Measurements from ENCODE around the gene TKT. TPM values are rescaled to one million over a fixed set of nuclear protein-coding genes. Genes with fewer than 3 reads are reported as not detected.

TKT gene
- total RNA-seq, 1 experiment from 2014 or later = 339 TPM

GRCh38 chr3:53243785-53244184 lies 12.0 kb downstream of the TKT start:
- no peaks in the 10 kb centered on the region for H3K27me3 ChIP-seq (replicated peaks; ENCODE audit: control insufficient read depth, insufficient read depth, low read length)
- intact Hi-C loops (cut with micrococcal nuclease; ENCODE audit: unreplicated experiment) = no loop called here
- Mint-ChIP-seq H3K27me3 (ENCODE audit: insufficient read depth, unreplicated experiment) (no peaks in the 10 kb centered on the region), H3K4me3 (ENCODE audit: unreplicated experiment) (no peak overlapping the region), H3K27ac (ENCODE audit: unreplicated experiment) (no peak overlapping the region), H3K36me3 (ENCODE audit: insufficient read depth, unreplicated experiment) (peaks cover 53% of the 10 kb centered on the region), H3K4me1 (ENCODE audit: low read depth, unreplicated experiment) (peaks cover 15% of the 10 kb centered on the region), H3K9me3 (ENCODE audit: unreplicated experiment) (no peaks in the 10 kb centered on the region)
- DNase-seq = no peak
- H3K36me3 ChIP-seq (ENCODE audit: control insufficient read depth, insufficient read depth, low read length) = 0 out of 2 replicates have a peak, but pooled peaks cover 2% of the 10 kb centered on the region
- H3K4me3 ChIP-seq (ENCODE audit: low read depth, low read length) = no peak overlapping the region
- POLR2A ChIA-PET = no interaction called here
- no peaks in the 10 kb centered on the region for H3K9me3 ChIP-seq
- TF ChIP-seq, protein P1, sequence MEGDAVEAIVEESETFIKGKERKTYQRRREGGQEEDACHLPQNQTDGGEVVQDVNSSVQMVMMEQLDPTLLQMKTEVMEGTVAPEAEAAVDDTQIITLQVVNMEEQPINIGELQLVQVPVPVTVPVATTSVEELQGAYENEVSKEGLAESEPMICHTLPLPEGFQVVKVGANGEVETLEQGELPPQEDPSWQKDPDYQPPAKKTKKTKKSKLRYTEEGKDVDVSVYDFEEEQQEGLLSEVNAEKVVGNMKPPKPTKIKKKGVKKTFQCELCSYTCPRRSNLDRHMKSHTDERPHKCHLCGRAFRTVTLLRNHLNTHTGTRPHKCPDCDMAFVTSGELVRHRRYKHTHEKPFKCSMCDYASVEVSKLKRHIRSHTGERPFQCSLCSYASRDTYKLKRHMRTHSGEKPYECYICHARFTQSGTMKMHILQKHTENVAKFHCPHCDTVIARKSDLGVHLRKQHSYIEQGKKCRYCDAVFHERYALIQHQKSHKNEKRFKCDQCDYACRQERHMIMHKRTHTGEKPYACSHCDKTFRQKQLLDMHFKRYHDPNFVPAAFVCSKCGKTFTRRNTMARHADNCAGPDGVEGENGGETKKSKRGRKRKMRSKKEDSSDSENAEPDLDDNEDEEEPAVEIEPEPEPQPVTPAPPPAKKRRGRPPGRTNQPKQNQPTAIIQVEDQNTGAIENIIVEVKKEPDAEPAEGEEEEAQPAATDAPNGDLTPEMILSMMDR (IDR thresholded peaks at IDR 0.05; ENCODE audit: insufficient read depth in 1 of 2, low read depth in 1 of 2, low read length in 1 of 2, severe bottlenecking in 1 of 2, unreplicated experiment in 1 of 2) = no peak
- H3K4me1 ChIP-seq = peaks cover 13% of the 10 kb centered on the region; the same call in 1 of the 2 replicates
- CTCF ChIA-PET = interaction anchor here (1.2 kb wide), 1 partner anchor 14 kb away, joined by 3 read pairs; no protein-coding TSS in a partner anchor
- BruUV-seq (replicated peaks) = no TSS peak

DNA sequence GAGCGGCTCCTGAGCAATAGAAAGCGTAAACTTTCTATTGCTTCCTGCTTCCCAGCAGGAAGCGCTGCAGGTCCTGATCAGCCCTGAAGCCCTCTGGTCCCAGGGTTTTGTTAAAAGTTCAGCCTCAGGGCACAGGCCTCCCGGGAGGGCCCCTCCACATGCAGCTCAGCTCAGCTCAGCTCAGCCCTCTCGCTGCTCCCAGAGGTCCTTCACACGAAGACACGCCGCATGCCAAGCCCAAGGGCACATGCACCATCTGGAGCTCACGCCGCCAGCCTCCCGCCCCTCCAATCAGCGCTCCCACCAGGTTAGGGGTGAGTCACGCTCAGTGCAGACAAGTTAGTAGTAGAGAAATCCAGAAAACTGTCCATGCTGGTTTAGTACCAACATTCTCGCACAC lies 12.7 kb downstream of the TKT start:
- DNase-seq = no peak
- BruUV-seq (replicated peaks) = no TSS peak
- Histone ChIP-seq H3K4me3 (ENCODE audit: low read depth, low read length) (no peak overlapping the region), H3K4me1 (peaks cover 18% of the 10 kb centered on the region; the same call in 1 of the 2 replicates), H3K27me3 (replicated peaks; ENCODE audit: control insufficient read depth, insufficient read depth, low read length) (no peaks in the 10 kb centered on the region), H3K36me3 (ENCODE audit: control insufficient read depth, insufficient read depth, low read length) (0 out of 2 replicates have a peak, but pooled peaks cover 2% of the 10 kb centered on the region), H3K9me3 (no peaks in the 10 kb centered on the region)
- H3K9me3 Mint-ChIP-seq (ENCODE audit: unreplicated experiment) = no peaks in the 10 kb centered on the region
- H3K4me1 Mint-ChIP-seq (ENCODE audit: low read depth, unreplicated experiment) = peaks cover 21% of the 10 kb centered on the region
- H3K36me3 Mint-ChIP-seq (ENCODE audit: insufficient read depth, unreplicated experiment) = peaks cover 57% of the 10 kb centered on the region
- TF ChIP-seq, protein P1 (IDR thresholded peaks at IDR 0.05; ENCODE audit: insufficient read depth in 1 of 2, low read depth in 1 of 2, low read length in 1 of 2, severe bottlenecking in 1 of 2, unreplicated experiment in 1 of 2) = no peak
- ChIA-PET POLR2A (no interaction called here), CTCF (no interaction called here)
- intact Hi-C loops (cut with micrococcal nuclease; ENCODE audit: unreplicated experiment) = no loop called here
- H3K27ac Mint-ChIP-seq (ENCODE audit: unreplicated experiment) = no peak overlapping the region
- H3K4me3 Mint-ChIP-seq (ENCODE audit: unreplicated experiment) = no peak overlapping the region
- no peaks in the 10 kb centered on the region for H3K27me3 Mint-ChIP-seq (ENCODE audit: insufficient read depth, unreplicated experiment)

DNA sequence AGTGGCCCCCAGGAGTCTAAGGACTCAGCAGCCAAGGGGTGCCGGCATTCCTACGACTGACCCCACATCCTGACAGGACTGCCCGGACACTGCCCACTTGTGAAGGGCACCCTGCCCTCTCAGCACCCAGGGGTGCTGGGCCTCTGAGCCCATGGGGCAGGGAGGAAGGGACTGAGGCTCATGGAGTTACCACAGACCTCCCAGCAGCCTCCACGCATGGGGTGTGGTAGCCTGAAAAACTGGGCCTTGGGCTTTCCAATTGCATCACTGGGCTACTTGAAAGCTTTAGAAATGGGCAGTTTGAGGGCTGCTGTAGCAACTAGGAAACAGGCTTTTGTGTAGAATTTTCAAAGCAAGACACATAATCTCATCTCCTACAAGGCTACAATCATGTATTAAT lies 13.2 kb downstream of the TKT start:
- H3K4me3 ChIP-seq (ENCODE audit: low read depth, low read length) = no peak overlapping the region
- peaks cover 57% of the 10 kb centered on the region for H3K36me3 Mint-ChIP-seq (ENCODE audit: insufficient read depth, unreplicated experiment)
- no TSS peak for BruUV-seq (replicated peaks)
- H3K9me3 Mint-ChIP-seq (ENCODE audit: unreplicated experiment) = no peaks in the 10 kb centered on the region
- H3K4me1 ChIP-seq = peaks cover 17% of the 10 kb centered on the region
- no peaks in the 10 kb centered on the region for H3K27me3 Mint-ChIP-seq (ENCODE audit: insufficient read depth, unreplicated experiment)
- H3K27ac Mint-ChIP-seq (ENCODE audit: unreplicated experiment) = no peak overlapping the region
- H3K9me3 ChIP-seq = no peaks in the 10 kb centered on the region
- DNase-seq = no peak
- H3K4me3 Mint-ChIP-seq (ENCODE audit: unreplicated experiment) = no peak overlapping the region
- CTCF ChIA-PET = no interaction called here
- peaks cover 20% of the 10 kb centered on the region for H3K4me1 Mint-ChIP-seq (ENCODE audit: low read depth, unreplicated experiment)
- H3K36me3 ChIP-seq (ENCODE audit: control insufficient read depth, insufficient read depth, low read length) = 0 out of 2 replicates have a peak, but pooled peaks cover 2% of the 10 kb centered on the region
- intact Hi-C loops (cut with micrococcal nuclease; ENCODE audit: unreplicated experiment) = no loop called here
- no peaks in the 10 kb centered on the region for H3K27me3 ChIP-seq (replicated peaks; ENCODE audit: control insufficient read depth, insufficient read depth, low read length)
- TF ChIP-seq, protein P1 (IDR thresholded peaks at IDR 0.05; ENCODE audit: insufficient read depth in 1 of 2, low read depth in 1 of 2, low read length in 1 of 2, severe bottlenecking in 1 of 2, unreplicated experiment in 1 of 2) = no peak
- POLR2A ChIA-PET = no interaction called here

All from Caco-2 (cell line).